Adrenal gland (tissue), 12 donors: ENCODE results near the gene C12orf42. TPM values are rescaled to one million over a fixed set of nuclear protein-coding genes. Genes with fewer than 3 reads are reported as not detected.

ENCODE experiments used
- DNase-seq, 7 donors: peaks; one replicate each; pipeline ENCODE4 v3.0.0-alpha.2; 2019 to 2020
- H3K27ac ChIP-seq, 5 donors: fragments of 200-600 bp; sonication (generic) in 4 of 5; 1 replicate in 3 of 5; 2 replicates in 2 of 5; pipeline versions ENCODE4 v1.5.1 to v1.8.0; 2016 to 2020; ENCODE audit warnings: mild to moderate bottlenecking in 1 of 5
- H3K27me3 ChIP-seq: fragments of 200-600 bp; 2 replicates; pipeline ENCODE4 v1.8.0; 2021
- H3K36me3 ChIP-seq, 2 donors: fragments of 200-600 bp; replicated peaks in 1 of 2; 1 replicate in 1 of 2; 2 replicates in 1 of 2; pipeline versions ENCODE4 v1.5.1 to v1.8.0; 2018 to 2022
- H3K4me1 ChIP-seq, 2 donors: fragments of 200-600 bp; replicated peaks in 1 of 2; 1 replicate in 1 of 2; 2 replicates in 1 of 2; pipeline versions ENCODE4 v1.5.1 to v1.8.0; 2018 to 2021
- H3K4me3 ChIP-seq, 4 donors: fragments of 200-600 bp; sonication (generic) in 3 of 4; one replicate each; pipeline ENCODE4 v1.5.1; 2016 to 2018
- H3K9me3 ChIP-seq, 3 donors: fragments of 200-600 bp; sonication (generic) in 1 of 3; replicated peaks in 1 of 3; 1 replicate in 2 of 3; 2 replicates in 1 of 3; pipeline versions ENCODE4 v1.5.1 to v1.8.0; 2016 to 2021
- CTCF ChIP-seq, 6 experiments: fragments of 450-650 bp in 4 of 6; fragments of 200-600 bp in 2 of 6; sonication (generic) in 1 of 6; IDR thresholded peaks; 1 replicate in 5 of 6; 2 replicates in 1 of 6; pipeline versions ENCODE4 v1.5.1 to v1.8.0; 2016 to 2021; ENCODE audit warnings: antibody characterized with exemption in 6 of 6, mild to moderate bottlenecking in 2 of 6, moderate library complexity in 1 of 6
- POLR2A ChIP-seq, 2 donors: fragments of 450-650 bp; IDR thresholded peaks; one replicate each; pipeline ENCODE4 v1.6.1; 2017; ENCODE audit warnings: antibody characterized with exemption in 2 of 2, mild to moderate bottlenecking in 2 of 2, moderate library complexity in 1 of 2
- WGBS, 4 donors: extraction: QIAGEN DNeasy Blood & Tissue Kit in 2 of 4; methylation state at CpG; one replicate each; pipeline versions ENCODE4 v1.1.5 to v1.1.7; 2013 to 2017; 5-methylcytosine and 5-hydroxymethylcytosine counted together
- intact Hi-C, 2 donors: fragments of 100-400 bp; cut with DNase I; formaldehyde crosslinking; loops; one replicate each; pipeline versions ENCODE4 v1.14.1 to v1.15.0; 2022 to 2023
- polyA plus RNA-seq, 3 donors: library from polyadenylated mRNA; stranded (reverse); fragments of 200-250 nt in 2 of 3; fragments of 350-450 nt in 1 of 3; fragmentation: Illumina TruSeq in 1 of 3; extraction: RNeasy Lipid Tissue Mini Kit (QIAGEN cat#74804) in 1 of 3; gene quantifications; one replicate each; pipeline ENCODE4 v1.2.3, GENCODE V29; 2013 to 2014
- total RNA-seq, 9 donors: library from RNA; depleted of rRNA in 4 of 9; stranded (reverse); fragments of >200 nt in 4 of 9; fragments of 120-200 nt in 1 of 9; fragmentation: NEBNext Ultra II Directional in 1 of 9; extraction: Animal tissue kit (Norgen Biotek cat#: 25700) in 1 of 9; gene quantifications; one replicate each; pipeline versions ENCODE4 v1.1.0 to v1.2.4, GENCODE V29; 2013 to 2023
- donor health status: healthy with polysubstance abuse.
- donor health status: Bipolar disorder and iron deficiency.
- donor health status: DM: yes; HTN: yes; CAD: no.
- donor health status: DM: no; HTN: no; CAD: no.
- donor health status: DM: no; HTN: no; CAD: no.
- donor health status: DM: yes; HTN: yes; CAD: no.

Gene C12orf42
- total and polyA plus RNA-seq, 12 donors, result 0.07 TPM; not detected in 11

GRCh38 chr12:103401421-103401820 lies 94.3 kb downstream of the C12orf42 start:
- no peak for DNase-seq
- no peaks in the 10 kb centered on the region for H3K9me3 ChIP-seq
- TF ChIP-seq CTCF (IDR thresholded peaks at IDR 0.05), result no peak
- TF ChIP-seq POLR2A (IDR thresholded peaks at IDR 0.05), result no peak
- no peaks in the 10 kb centered on the region for H3K36me3 ChIP-seq
- WGBS, 4 donors, result 72 to 80% (median 79%) methylated on average over 3 of the region's 3 CpGs
- H3K27me3 ChIP-seq, result no peaks in the 10 kb centered on the region
- H3K4me1 ChIP-seq, result no peaks in the 10 kb centered on the region
- H3K4me3 ChIP-seq, result no peak overlapping the region
- H3K27ac ChIP-seq, result no peak overlapping the region
- intact Hi-C loops, result no loop called here

- H3K4me1 ChIP-seq, result no peaks in the 10 kb centered on the region
- no peaks in the 10 kb centered on the region for H3K27me3 ChIP-seq
- intact Hi-C loops, result no loop called here
- H3K9me3 ChIP-seq, result no peaks in the 10 kb centered on the region
- 63 to 79% (median 72%) methylated on average over 1 of the region's 1 CpG for WGBS, 4 donors
- DNase-seq, result no peak
- no peaks in the 10 kb centered on the region for H3K36me3 ChIP-seq
- no peak overlapping the region for H3K27ac ChIP-seq
- no peak overlapping the region for H3K4me3 ChIP-seq
- TF ChIP-seq POLR2A (IDR thresholded peaks at IDR 0.05), result no peak
- TF ChIP-seq CTCF (IDR thresholded peaks at IDR 0.05), result no peak
These were observed 95.8 kb downstream of the C12orf42 start for GRCh38 chr12:103399986-103400385.

GRCh38 chr12:103397536-103397935 lies 98.2 kb downstream of the C12orf42 start:
- 0 to 55% (median 24%) methylated on average over 1 of the region's 1 CpG for WGBS, 4 donors
- intact Hi-C loops, result no loop called here
- no peaks in the 10 kb centered on the region for H3K36me3 ChIP-seq

GRCh38 chr12:103392722-103393121 lies 103.0 kb downstream of the C12orf42 start:
- DNase-seq, result no peak
- Histone ChIP-seq H3K9me3 (no peaks in the 10 kb centered on the region), H3K27me3 (no peaks in the 10 kb centered on the region), H3K4me1 (no peaks in the 10 kb centered on the region), H3K27ac (no peak overlapping the region), H3K4me3 (no peak overlapping the region), H3K36me3 (no peaks in the 10 kb centered on the region)
- intact Hi-C loops, result no loop called here
- WGBS, 4 donors, result 55 to 82% (median 69%) methylated on average over 1 of the region's 1 CpG
- no peak for TF ChIP-seq CTCF (IDR thresholded peaks at IDR 0.05)
- no peak for TF ChIP-seq POLR2A (IDR thresholded peaks at IDR 0.05)

More at GRCh38 chr12:103397536-103397935, 98.2 kb downstream of the C12orf42 start:
- H3K4me3 ChIP-seq, result no peak overlapping the region
- no peaks in the 10 kb centered on the region for H3K4me1 ChIP-seq
- H3K9me3 ChIP-seq, result no peaks in the 10 kb centered on the region
- TF ChIP-seq POLR2A (IDR thresholded peaks at IDR 0.05), result no peak
- TF ChIP-seq CTCF (IDR thresholded peaks at IDR 0.05), result no peak
- DNase-seq, result no peak
- H3K27me3 ChIP-seq, result no peaks in the 10 kb centered on the region
- no peak overlapping the region for H3K27ac ChIP-seq
